MCF 10A (cell line): ENCODE data around the gene PARD3B. TPM values are rescaled to one million over a fixed set of nuclear protein-coding genes. Genes with fewer than 3 reads are reported as not detected.

Experiments
- BruUV-seq: library from RNA; stranded (reverse); fragments of 400-500 nt; replicated peaks from 2 replicates; lab custom pipeline; 2021; lab: Mats Ljungman, UMichigan
- CTCF ChIA-PET: fragments of 300-600 bp; sonication (Branson Sonifier 250); formaldehyde crosslinking; extraction: SDS; loops from one replicate; lab custom pipeline; 2021; ENCODE audit warnings: antibody characterized with exemption, inconsistent platforms; lab: Yijun Ruan, JAX
- POLR2A ChIA-PET: fragments of 300-600, 350-650 bp; sonication (Branson Sonifier 250); formaldehyde crosslinking; extraction: SDS; loops from one replicate; lab custom pipeline; 2020; ENCODE audit warnings: antibody characterized with exemption, inconsistent platforms; lab: Yijun Ruan, JAX
- DNase-seq: peaks from one replicate; pipeline ENCODE4 v3.0.0-alpha.2; 2018; ENCODE audit not compliant: unreplicated experiment
- H3K27ac Mint-ChIP-seq: one replicate; pipeline ENCODE4 v1.8.0; 2022; ENCODE audit warnings: mild to moderate bottlenecking, low read depth, mixed read lengths; ENCODE audit not compliant: unreplicated experiment
- H3K27me3 Mint-ChIP-seq: one replicate; pipeline ENCODE4 v1.8.0; 2022; ENCODE audit warnings: mixed read lengths; ENCODE audit not compliant: insufficient read depth, unreplicated experiment
- H3K36me3 Mint-ChIP-seq: one replicate; pipeline ENCODE4 v1.8.0; 2022; ENCODE audit warnings: mild to moderate bottlenecking, moderate library complexity, mixed read lengths; ENCODE audit not compliant: insufficient read depth, unreplicated experiment
- H3K4me1 Mint-ChIP-seq: one replicate; pipeline ENCODE4 v1.8.0; 2022; ENCODE audit warnings: mixed read lengths; ENCODE audit not compliant: insufficient read depth, unreplicated experiment
- H3K4me3 Mint-ChIP-seq: one replicate; pipeline ENCODE4 v1.8.0; 2022; ENCODE audit warnings: mild to moderate bottlenecking, moderate library complexity, mixed read lengths; ENCODE audit not compliant: unreplicated experiment
- H3K9me3 Mint-ChIP-seq: one replicate; pipeline ENCODE4 v1.8.0; 2022; ENCODE audit warnings: mixed read lengths; ENCODE audit not compliant: unreplicated experiment
- CTCF ChIP-seq: fragments of 200-600 bp; IDR thresholded peaks from one replicate; pipeline ENCODE4 v1.8.0; 2022; ENCODE audit warnings: antibody characterized with exemption, mild to moderate bottlenecking; ENCODE audit not compliant: unreplicated experiment
- intact Hi-C: fragments of 100-400 bp; cut with micrococcal nuclease; formaldehyde crosslinking; loops from 2 replicates; pipeline ENCODE4 v1.14.1; 2022
- total RNA-seq: library from RNA; stranded (reverse); gene quantifications from 2 replicates; pipeline ENCODE4 v1.2.3, GENCODE V29; 2022

Gene PARD3B
- total RNA-seq, 1 experiment from 2014 or later = 11.6 TPM

GRCh38 chr2:205570648-205571047, 1025.4 kb downstream of the PARD3B start:
- Mint-ChIP-seq H3K4me3 (no peak overlapping the region), H3K36me3 (no peaks in the 10 kb centered on the region), H3K27me3 (no peaks in the 10 kb centered on the region), H3K9me3 (no peaks in the 10 kb centered on the region), H3K27ac (no peak overlapping the region), H3K4me1 (peaks cover 7% of the 10 kb centered on the region)
- no TSS peak for BruUV-seq
- no peak for TF ChIP-seq CTCF
- intact Hi-C loops = no loop called here
- CTCF ChIA-PET = no interaction called here
- no peak for DNase-seq
- POLR2A ChIA-PET = no interaction called here

GRCh38 chr2:205571360-205571959, 1026.2 kb downstream of the PARD3B start:
- ChIA-PET CTCF (interaction anchor here (1.0 kb wide), 1 partner anchor 43 kb away, joined by 3 read pairs; no protein-coding TSS in a partner anchor), POLR2A (no interaction called here)
- Mint-ChIP-seq H3K27me3 (no peaks in the 10 kb centered on the region), H3K9me3 (no peaks in the 10 kb centered on the region), H3K36me3 (no peaks in the 10 kb centered on the region), H3K4me1 (peaks cover 3% of the 10 kb centered on the region), H3K27ac (no peak overlapping the region), H3K4me3 (no peak overlapping the region)
- intact Hi-C loops = no loop called here
- no peak for DNase-seq
- no TSS peak for BruUV-seq
- no peak for TF ChIP-seq CTCF

- intact Hi-C loops = no loop called here
- Mint-ChIP-seq H3K9me3 (no peaks in the 10 kb centered on the region), H3K27me3 (no peaks in the 10 kb centered on the region), H3K36me3 (no peaks in the 10 kb centered on the region), H3K4me3 (no peak overlapping the region), H3K27ac (no peak overlapping the region), H3K4me1 (no peaks in the 10 kb centered on the region)
- DNase-seq = no peak
- no peak for TF ChIP-seq CTCF
- ChIA-PET POLR2A (no interaction called here), CTCF (no interaction called here)
- BruUV-seq = no TSS peak
These were observed 1028.7 kb downstream of the PARD3B start for GRCh38 chr2:205574001-205574400.

GRCh38 chr2:205579335-205579734, 1034.1 kb downstream of the PARD3B start:
- H3K36me3 Mint-ChIP-seq = no peaks in the 10 kb centered on the region
- POLR2A ChIA-PET = no interaction called here
- no peaks in the 10 kb centered on the region for H3K9me3 Mint-ChIP-seq
- intact Hi-C loops = no loop called here
- no peak for DNase-seq
- H3K4me3 Mint-ChIP-seq = no peak overlapping the region
- no peaks in the 10 kb centered on the region for H3K27me3 Mint-ChIP-seq
- BruUV-seq = no TSS peak
- TF ChIP-seq CTCF = no peak
- no peak overlapping the region for H3K27ac Mint-ChIP-seq
- CTCF ChIA-PET = no interaction called here
- no peaks in the 10 kb centered on the region for H3K4me1 Mint-ChIP-seq
